Astrocyte (in vitro differentiated cells and primary cell): ENCODE data around the gene AKTIP.

Source experiments
- CTCF ChIP-seq: IDR thresholded peaks from 2 replicates; pipeline ENCODE4 v1.5.1; 2011; ENCODE audit warnings: low read depth, mild to moderate bottlenecking, inconsistent platforms, low read length, moderate library complexity; ENCODE audit not compliant: insufficient read depth
- EZH2 ChIP-seq: IDR thresholded peaks from 2 replicates; pipeline ENCODE4 v1.6.1; 2012; ENCODE audit warnings: mild to moderate bottlenecking, low read length, inconsistent platforms; ENCODE audit not compliant: insufficient read depth

GRCh38 chr16:53519417-53520091 is 16.5 kb upstream of the AKTIP start:
- TF ChIP-seq EZH2 (no peak), CTCF (no peak)
